Esophagus squamous epithelium (tissue), 5 donors: ENCODE measurements around the gene PDZRN4. TPM values are rescaled to one million over a fixed set of nuclear protein-coding genes. Genes with fewer than 3 reads are reported as not detected.

Source experiments
- DNase-seq: peaks from one replicate; lab custom pipeline; 2025; lab: John Stamatoyannopoulos, UW
- H3K27ac ChIP-seq, 4 donors: fragments of 200-600 bp; sonication (generic); one replicate each; pipeline ENCODE4 v1.5.1; 2016 to 2019; ENCODE audit warnings: mild to moderate bottlenecking in 1 of 4
- H3K27me3 ChIP-seq, 4 donors: fragments of 200-600 bp; sonication (generic); 1 replicate in 3 of 4; 2 replicates in 1 of 4; pipeline versions ENCODE4 v1.5.1 to v1.6.0; 2017 to 2021; ENCODE audit warnings: antibody characterized with exemption in 1 of 4
- H3K36me3 ChIP-seq, 3 donors: fragments of 200-600 bp; sonication (generic); one replicate each; pipeline ENCODE4 v1.5.1; 2016 to 2019
- H3K4me1 ChIP-seq, 3 donors: fragments of 200-600 bp; sonication (generic); one replicate each; pipeline ENCODE4 v1.5.1; 2017 to 2019
- H3K4me3 ChIP-seq, 4 donors: fragments of 200-600 bp; sonication (generic); 1 replicate in 3 of 4; 2 replicates in 1 of 4; pipeline ENCODE4 v1.5.1; 2016 to 2019; ENCODE audit warnings: mild to moderate bottlenecking in 2 of 4, moderate library complexity in 1 of 4
- H3K9me3 ChIP-seq, 3 donors: fragments of 200-600 bp; sonication (generic); one replicate each; pipeline ENCODE4 v1.5.1; 2016 to 2019
- CTCF ChIP-seq, 6 experiments: fragments of 450-650 bp in 4 of 6; fragments of 200-600 bp in 2 of 6; sonication (generic) in 2 of 6; IDR thresholded peaks; one replicate each; pipeline ENCODE4 v1.5.1; 2016 to 2019; ENCODE audit warnings: antibody characterized with exemption in 6 of 6, mild to moderate bottlenecking in 4 of 6, moderate library complexity in 4 of 6
- POLR2A ChIP-seq, 4 donors: fragments of 450-650 bp; IDR thresholded peaks; one replicate each; pipeline ENCODE4 v1.6.1; 2017; ENCODE audit warnings: antibody characterized with exemption in 4 of 4, mild to moderate bottlenecking in 4 of 4, moderate library complexity in 3 of 4
- WGBS, 2 donors: methylation state at CpG; one replicate each; pipeline ENCODE4 v1.1.5; 2018; 5-methylcytosine and 5-hydroxymethylcytosine counted together
- intact Hi-C: fragments of 100-400 bp; cut with DNase I; formaldehyde crosslinking; loops from one replicate; pipeline ENCODE4 v1.15.0; 2022
- total RNA-seq, 4 donors: library from RNA; depleted of rRNA; stranded (reverse); fragments of >200 nt; gene quantifications; one replicate each; pipeline ENCODE4 v1.1.0, GENCODE V29; 2016
- donor health status: DM: yes; HTN: yes; CAD: no.

The PDZRN4 gene
- total RNA-seq, 4 donors from 2014 or later: 0.31 to 22.5 (median 2.1) TPM

DNA sequence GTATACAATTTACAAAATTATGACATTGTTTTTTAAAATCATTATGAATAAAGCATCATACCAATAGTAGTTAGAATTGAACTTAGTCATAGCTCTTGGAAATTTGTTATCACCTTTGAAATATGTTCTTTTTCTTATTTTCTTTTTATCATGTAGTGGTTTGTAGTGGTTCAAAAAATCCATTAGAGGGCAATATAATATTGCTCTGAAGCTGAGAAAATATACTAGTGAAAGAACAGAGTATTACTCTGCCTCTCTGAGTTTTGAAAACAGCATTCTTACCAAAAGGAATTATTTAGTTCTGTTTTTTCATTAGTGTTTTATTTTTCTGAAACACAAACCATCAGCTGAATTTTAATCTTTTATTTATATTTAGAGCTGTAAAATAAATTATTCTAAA, 76.2 kb downstream of the PDZRN4 start:
- Histone ChIP-seq H3K27me3 (no peaks in the 10 kb centered on the region), H3K27ac (no peak overlapping the region), H3K4me1 (no peaks in the 10 kb centered on the region), H3K9me3 (no peaks in the 10 kb centered on the region), H3K36me3 (no peaks in the 10 kb centered on the region), H3K4me3 (no peak overlapping the region)
- DNase-seq: no peak
- TF ChIP-seq POLR2A (IDR thresholded peaks at IDR 0.05): no peak
- TF ChIP-seq CTCF (IDR thresholded peaks at IDR 0.05): peak in 4 of 6 experiments; percentile 14 to 40 (median 28)
- intact Hi-C loops: no loop called here

DNA sequence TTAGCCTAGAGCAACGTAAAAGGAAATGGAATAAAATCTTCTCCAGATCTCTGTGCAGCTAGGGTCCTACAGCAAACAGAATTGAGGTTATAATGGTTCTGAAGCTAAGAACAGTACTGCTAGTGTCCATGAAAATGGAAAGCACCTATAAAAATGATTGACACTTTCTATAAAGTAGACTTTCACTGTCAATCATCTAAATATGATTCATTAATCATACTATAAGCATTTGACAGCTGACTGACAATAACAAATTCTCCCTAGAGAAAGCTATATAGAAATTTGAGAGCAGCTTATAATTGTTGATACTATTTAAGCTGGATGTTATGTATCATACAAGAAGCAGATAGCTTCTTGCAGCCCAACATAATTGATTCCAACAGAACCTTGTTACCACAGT, 80.9 kb downstream of the PDZRN4 start:
- no peaks in the 10 kb centered on the region for H3K9me3 ChIP-seq
- no peaks in the 10 kb centered on the region for H3K27me3 ChIP-seq
- intact Hi-C loops: no loop called here
- no peaks in the 10 kb centered on the region for H3K36me3 ChIP-seq
- no peak for TF ChIP-seq CTCF (IDR thresholded peaks at IDR 0.05)
- no peak for TF ChIP-seq POLR2A (IDR thresholded peaks at IDR 0.05)
- no peak for DNase-seq
- no peak overlapping the region for H3K27ac ChIP-seq
- no peaks in the 10 kb centered on the region for H3K4me1 ChIP-seq
- 79 to 81% methylated on average over 1 of the region's 1 CpG for WGBS, 2 donors
- H3K4me3 ChIP-seq: no peak overlapping the region

- intact Hi-C loops: loop anchor here (10.0 kb wide), 1 partner anchor 753 kb away; no protein-coding TSS in a partner anchor
- DNase-seq: no peak
- Histone ChIP-seq H3K4me3 (no peak overlapping the region), H3K9me3 (no peaks in the 10 kb centered on the region), H3K27ac (no peak overlapping the region), H3K27me3 (no peaks in the 10 kb centered on the region), H3K4me1 (no peaks in the 10 kb centered on the region), H3K36me3 (no peaks in the 10 kb centered on the region)
- TF ChIP-seq POLR2A (IDR thresholded peaks at IDR 0.05) (no peak), CTCF (IDR thresholded peaks at IDR 0.05) (no peak)
- WGBS, 2 donors: 67 to 83% methylated on average over 3 of the region's 3 CpGs
These were observed 83.4 kb downstream of the PDZRN4 start for GRCh38 chr12:41271489-41271888.

GRCh38 chr12:41274643-41275042, 86.5 kb downstream of the PDZRN4 start:
- no peak for TF ChIP-seq CTCF (IDR thresholded peaks at IDR 0.05)
- TF ChIP-seq POLR2A (IDR thresholded peaks at IDR 0.05): no peak
- Histone ChIP-seq H3K9me3 (no peaks in the 10 kb centered on the region), H3K4me3 (no peak overlapping the region), H3K27ac (no peak overlapping the region), H3K27me3 (no peaks in the 10 kb centered on the region), H3K36me3 (no peaks in the 10 kb centered on the region), H3K4me1 (peaks cover 0 to 4% (median 0%) of the 10 kb centered on the region in 3 donors)
- DNase-seq: no peak
- WGBS, 2 donors: 73 to 83% methylated on average over 2 of the region's 2 CpGs
- intact Hi-C loops: loop anchor here (10.0 kb wide), 1 partner anchor 750 kb away; no protein-coding TSS in a partner anchor

- no peak for DNase-seq
- H3K4me1 ChIP-seq: peaks cover 0 to 4% (median 0%) of the 10 kb centered on the region in 3 donors
- H3K27me3 ChIP-seq: peaks cover 0 to 3% (median 0%) of the 10 kb centered on the region in 4 donors
- WGBS, 2 donors: 45 to 49% methylated on average over 15 of the region's 15 CpGs
- no peak overlapping the region for H3K4me3 ChIP-seq
- intact Hi-C loops: loop anchor here (10.0 kb wide), 1 partner anchor 747 kb away; no protein-coding TSS in a partner anchor
- TF ChIP-seq CTCF (IDR thresholded peaks at IDR 0.05): peak in 5 of 6 experiments; percentile 39 to 65 (median 55)
- no peak for TF ChIP-seq POLR2A (IDR thresholded peaks at IDR 0.05)
- no peak overlapping the region for H3K27ac ChIP-seq
- H3K36me3 ChIP-seq: no peaks in the 10 kb centered on the region
- no peaks in the 10 kb centered on the region for H3K9me3 ChIP-seq
These were observed 89.2 kb downstream of the PDZRN4 start for GRCh38 chr12:41277100-41277945.
